NCI-H226 (cell line): ENCODE data around the gene RERE.
"Not testable (repeated sequence)": the region's sequence is repeated elsewhere in the genome, so short reads cannot be mapped to it uniquely, and the experiment has no call there.

Experiments used
- DNase-seq: peaks from one replicate; pipeline ENCODE4 v3.0.0-alpha.2; 2015

The RERE gene

DNA sequence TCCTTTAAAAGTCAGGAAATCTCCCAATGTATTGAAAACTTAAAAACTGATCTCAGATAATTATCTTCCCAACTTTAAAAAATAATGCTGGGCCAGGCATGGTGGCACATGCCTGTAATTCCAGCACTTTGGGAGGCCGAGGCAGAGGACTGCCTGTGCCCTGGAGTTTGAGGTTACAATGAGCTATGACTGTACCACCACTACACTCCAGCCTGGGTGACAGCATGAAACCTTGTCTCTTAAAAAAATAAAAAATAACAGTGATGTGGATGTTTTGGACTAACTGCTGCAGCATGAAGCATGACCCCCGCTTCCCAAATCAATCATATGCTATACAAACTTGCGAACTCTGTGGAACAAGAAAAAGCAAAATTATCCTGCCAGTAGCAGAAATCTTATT is 186.3 kb downstream of the RERE start:
- no peak for DNase-seq

DNA sequence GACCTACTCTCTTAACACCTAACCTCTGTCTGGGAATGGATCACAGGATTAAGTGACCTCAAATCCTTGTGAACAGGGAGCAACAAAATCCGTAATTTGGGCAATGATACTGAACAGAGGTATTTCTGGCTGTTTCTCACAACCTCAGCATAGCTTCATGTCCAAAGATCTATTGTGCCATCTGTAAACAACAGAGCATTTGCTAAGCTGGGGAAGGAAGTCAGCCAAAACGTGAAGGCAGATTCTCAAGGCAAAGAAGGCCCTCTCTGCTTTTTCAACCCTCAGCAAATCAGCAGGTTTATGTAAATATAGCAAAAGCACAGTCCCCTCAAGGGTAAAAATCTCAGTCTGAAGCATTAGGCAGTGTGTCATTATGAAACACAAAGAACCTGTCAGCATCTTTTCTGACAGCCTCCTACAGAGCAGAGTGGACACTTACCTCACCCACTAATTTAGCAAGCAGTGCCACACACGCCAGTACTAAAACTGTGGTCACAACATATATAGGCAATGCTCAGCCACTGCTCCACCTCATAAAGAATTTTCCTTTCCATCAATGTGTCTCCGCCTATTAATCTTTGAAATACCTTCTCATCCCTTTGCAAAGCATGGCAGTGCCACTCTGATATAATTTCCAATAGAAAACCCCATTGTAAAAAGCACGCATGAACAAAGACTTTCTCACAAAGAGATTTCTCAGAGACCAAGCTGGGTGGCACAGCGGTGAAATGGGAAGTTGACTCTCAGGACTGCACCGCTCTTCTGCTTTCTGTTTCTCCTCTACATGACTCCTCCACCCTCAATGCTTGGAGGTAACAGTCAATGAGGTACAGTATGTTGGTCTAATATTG is 188.0 kb downstream of the RERE start:
- no peak for DNase-seq

DNA sequence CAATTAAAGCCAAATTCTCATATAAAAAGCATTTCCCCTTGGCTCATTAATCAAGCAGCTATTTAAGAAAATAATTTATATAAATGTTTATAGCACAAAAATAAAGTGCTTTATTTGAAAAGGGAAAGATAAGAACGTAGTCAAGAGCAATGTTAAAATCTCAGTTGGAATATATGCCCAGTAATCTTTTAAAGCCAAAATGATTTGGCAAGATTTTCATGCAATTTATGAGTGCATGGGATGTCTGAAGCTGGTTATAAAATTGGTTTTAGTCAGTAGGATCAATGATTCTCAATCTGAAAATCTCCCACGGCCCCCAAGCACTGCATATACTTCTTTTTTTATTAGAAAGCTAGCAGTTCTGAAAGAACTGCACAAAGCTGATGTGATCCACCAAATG is 188.8 kb downstream of the RERE start:
- no peak for DNase-seq

DNA sequence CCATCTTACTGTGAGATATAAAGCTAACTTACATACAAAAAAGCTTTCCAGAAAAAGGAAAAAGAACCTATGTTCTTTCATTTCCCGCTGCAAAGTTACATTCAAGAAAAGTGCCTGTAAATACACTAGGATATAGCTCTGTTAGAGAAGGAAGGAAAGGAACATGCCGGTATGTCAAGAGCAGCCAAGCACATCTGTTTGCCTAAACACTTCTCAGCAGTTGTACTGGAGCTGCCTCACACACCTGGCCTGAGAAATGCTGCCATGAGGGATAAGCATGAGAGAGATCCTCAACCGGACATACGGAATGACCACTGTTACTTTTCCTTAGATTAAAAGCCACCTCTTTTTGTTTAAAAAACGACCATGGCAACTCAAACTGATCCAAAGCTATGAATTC is 189.7 kb downstream of the RERE start:
- DNase-seq = no peak

DNA sequence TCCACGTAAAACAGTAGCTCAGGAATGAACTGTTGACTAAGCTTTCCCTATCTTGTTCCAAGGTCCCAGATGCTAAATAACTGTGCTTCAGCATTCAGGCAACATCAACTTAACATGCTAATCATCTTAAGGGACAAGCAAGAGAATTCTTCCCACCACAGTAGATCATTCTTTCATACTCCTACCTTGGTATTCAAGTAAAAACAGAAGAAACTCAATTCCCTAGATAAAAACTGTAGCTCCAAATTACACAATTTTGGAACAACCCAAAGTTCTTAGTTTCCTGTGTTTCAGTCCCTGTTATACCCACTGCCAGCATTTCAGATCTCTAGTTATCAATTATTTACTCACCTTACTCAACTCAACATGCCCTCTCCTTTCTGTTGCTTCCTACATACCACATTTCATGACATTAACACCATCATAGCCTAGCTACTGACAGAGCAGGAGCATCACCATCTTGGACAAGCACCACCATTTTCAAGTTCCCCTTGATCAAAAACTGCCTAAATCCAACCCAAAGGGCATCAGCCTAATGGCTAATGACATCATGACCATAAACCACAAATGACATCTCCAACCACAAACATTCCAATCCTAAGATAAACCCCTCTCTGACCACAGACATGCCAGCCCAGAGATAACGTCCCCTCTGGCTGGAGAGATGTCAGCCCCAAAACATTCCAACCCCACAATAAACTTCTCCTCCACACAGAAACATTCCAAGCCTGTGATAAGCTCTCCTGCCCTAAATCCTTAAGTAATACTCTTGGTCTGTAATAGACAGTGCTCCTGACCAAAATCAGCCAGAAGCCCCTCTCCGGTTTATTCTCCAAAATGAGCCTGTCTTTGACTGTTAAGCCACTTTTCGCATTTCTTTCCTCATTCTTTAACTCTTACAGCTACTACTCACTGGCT is 191.2 kb downstream of the RERE start:
- peak; percentile 98 for DNase-seq

DNA sequence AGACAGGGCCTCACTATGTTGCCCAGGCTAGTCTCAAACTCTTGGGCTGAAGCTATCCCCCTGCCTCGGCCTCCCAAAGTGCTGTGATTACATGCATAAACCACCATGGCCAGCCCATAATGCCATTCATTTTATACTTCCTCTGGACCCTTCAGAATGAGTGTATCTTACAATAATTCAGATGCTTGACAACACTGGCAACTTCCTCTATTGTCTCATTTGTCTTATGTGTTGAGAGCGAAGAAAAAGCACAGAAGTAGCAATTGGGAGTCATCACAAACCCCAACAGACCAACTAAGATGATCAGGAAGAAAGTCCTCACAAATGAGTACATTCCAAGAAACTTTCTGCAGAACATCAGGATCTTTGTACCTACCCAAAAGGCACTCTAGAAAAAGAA is 191.9 kb downstream of the RERE start:
- DNase-seq = no peak

DNA sequence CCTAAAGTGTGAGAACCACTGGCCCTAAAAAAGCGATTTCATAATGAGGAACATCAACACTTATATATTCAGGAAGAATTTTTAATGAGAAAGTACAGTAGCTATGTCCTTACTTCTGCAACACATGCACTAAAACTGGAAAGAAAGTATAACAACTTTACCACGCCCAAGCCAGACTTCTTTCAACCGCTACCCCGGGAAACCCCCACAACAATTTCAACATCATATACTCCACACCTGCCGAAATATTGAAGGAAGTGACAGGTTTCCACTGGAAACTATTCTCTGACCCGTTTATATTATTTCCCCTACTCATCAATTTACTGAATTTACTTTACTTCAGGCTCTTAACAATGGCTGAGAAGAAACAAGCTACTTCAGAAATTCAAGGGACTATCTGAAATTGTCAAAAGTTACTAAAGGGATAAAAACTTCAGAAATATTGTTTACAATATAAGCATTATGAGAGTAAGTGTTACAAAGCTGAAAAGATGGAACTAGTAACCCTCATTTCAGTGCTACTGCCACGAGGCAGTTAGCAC is 193.7 kb downstream of the RERE start:
- DNase-seq = not testable (repeated sequence)

DNA sequence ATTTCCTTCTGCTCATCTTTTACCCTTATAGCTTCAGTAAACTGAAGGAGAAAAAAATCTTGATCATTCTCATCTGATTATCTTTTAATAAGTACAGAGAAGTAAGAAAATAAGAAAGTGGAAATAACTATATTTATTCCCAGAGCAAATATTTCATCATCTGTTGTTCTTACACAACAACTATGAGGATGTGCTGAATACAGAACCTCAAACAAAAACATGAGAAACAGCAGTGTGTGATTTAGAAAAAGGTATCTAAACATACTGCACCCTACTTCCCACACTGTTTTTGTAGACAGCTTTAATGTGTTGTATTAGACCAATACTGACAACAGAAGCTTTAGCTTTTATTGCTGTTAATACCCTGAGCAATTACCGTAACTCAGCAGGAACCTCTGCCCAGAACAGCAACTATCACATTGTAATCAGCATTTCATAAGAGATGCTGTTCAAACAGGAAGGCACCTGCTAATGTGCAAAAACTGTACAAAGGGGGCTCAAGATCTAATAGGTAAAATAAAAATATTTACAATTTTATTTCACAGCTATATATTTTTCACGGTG is 195.6 kb downstream of the RERE start:
- DNase-seq = not testable (repeated sequence)

DNA sequence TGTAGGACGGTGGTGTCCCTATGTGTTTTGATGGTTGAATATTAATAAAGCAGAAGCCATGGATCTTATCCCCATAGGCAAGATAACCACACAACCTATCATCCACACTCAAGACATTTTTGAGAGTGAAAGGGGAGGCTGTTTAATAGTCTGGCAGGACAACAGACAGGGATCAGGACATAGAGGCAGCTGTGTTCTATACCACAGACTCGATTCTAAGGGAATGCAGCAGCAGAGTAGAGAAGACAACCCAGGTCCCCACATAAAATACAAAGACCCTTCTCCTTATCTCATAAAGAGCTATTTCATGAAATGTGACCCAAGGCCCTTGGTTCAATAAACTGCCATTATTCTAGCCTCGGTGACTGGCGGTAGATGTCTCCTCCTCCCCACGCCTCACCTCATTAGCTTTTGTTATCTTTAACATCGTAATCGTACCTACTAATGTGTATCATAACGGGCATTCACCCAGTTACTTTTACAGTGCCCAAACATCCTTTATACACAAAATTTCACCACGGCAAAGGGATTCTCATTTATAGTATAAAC is 196.3 kb downstream of the RERE start:
- DNase-seq = not testable (repeated sequence)

DNA sequence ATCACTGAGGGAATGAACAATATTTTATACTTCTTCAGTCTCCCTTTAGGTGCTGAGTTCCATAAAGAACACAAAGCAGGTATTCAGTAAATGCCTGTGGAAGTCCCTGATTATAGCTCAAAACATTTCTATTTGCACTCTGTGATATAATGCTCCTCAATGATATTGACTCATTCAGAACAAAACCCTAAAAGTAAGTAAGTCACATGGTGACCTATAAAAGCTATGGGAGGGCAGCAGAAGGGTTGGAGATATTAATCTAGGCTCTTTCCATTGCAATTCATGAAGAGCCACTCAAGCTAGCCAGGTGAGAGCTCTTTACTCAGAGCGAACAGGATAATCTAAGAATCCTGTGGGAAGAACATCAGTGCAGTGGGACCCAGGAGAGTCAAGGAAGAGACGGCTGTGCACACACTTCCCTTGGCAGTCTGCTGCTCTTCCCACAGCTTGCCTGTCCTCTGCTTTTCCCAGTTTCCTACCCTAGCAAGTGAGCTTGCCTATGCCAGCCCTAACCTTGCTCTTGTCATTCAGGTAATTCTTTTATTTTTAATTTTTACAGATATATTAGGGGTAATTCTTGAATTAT is 197.4 kb downstream of the RERE start:
- not testable (repeated sequence) for DNase-seq

DNA sequence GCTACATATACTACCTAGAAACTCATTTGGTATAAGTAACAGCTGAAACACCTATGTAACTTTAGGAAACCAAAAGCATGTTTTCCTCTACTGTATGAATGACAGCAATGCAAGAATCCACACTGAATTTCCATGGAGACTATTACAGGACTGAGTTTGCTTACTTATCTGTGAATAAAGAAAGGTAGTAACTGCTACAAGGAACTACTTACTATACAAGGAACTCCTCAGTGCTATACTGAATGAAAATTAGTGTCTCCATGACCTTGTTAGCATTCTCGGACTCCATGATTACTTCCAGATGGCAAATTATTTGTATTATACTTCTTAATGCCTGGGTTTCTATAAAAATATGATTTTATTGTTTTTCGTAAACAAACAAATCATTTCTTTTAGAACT is 198.0 kb downstream of the RERE start:
- not testable (repeated sequence) for DNase-seq

DNA sequence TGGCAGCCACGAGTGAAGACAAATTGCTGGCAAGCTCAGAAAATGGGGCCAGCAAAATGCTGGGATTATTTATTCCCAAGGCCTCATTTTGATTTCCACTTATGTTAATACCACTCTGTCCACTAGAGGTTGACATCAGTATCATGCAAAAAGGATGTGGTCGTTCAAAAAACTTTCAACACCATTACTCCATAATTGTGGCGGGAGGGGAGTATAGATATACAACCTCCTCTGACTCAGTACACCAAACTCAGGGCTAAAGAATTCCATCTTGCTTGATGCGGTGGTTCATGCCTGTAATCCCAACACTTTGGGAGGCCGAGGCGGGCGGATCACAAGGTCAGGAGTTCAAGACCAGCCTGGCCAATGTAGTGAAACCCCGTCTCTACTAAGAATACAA is 200.6 kb downstream of the RERE start:
- DNase-seq = peak; percentile 96

DNA sequence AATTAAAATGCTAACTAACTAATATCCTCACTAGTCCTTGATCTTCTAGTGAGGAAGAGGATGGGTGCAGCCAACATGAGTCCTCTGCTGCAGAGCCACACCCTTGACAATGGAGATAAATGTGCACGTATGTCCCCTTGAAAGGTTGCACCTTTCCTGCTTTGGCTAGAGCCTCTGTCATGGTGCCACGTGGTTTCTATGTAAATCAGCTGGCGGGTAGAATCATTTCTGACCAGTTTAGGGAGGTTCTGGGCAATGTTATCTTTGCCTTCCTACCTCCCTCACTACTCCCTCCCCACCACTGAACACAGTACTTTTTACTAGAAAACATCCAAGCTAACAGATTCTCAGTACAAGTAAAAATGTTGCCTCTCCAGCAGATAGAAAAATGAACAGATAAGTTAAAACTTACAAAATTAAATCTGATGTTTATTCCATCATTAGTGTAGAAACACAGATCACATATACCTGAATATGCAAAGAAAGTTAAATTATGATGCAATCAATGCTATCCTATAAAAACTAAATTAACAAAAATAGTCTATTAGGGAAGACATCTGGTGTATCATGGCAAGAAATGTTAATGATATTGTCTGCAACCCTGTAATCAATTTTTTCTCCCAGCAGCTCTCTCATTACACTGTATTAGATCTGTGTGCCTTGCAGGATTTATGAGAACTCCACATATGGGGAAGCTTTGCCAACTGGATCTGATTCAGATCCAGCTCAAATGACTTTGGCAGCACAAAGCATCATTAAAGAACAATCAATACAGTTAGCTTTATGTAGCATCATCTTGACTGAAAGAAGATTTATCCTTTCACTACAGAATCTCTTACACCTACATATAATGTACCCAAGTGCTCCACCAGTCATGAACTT is 205.6 kb downstream of the RERE start:
- DNase-seq = not testable (repeated sequence)

DNA sequence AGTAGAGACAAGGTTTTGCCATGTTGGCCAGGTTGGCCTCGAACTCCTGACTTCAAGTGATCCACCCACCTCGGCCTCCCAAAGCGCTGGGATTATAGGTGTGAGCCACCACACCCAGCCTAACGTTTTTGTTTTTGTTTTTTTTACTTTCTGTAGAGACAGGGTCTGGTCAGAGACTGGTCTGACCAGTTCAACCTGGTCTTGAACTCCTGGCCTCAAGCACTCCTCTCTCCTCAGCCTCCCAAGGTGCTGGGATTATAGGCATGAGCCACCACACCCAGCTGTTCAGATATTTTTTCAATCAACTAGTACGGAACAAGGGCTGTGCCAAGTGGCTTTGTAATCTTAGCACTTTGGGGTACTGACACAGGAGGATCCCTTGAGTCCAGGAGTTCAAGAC is 209.5 kb downstream of the RERE start:
- no peak for DNase-seq

DNA sequence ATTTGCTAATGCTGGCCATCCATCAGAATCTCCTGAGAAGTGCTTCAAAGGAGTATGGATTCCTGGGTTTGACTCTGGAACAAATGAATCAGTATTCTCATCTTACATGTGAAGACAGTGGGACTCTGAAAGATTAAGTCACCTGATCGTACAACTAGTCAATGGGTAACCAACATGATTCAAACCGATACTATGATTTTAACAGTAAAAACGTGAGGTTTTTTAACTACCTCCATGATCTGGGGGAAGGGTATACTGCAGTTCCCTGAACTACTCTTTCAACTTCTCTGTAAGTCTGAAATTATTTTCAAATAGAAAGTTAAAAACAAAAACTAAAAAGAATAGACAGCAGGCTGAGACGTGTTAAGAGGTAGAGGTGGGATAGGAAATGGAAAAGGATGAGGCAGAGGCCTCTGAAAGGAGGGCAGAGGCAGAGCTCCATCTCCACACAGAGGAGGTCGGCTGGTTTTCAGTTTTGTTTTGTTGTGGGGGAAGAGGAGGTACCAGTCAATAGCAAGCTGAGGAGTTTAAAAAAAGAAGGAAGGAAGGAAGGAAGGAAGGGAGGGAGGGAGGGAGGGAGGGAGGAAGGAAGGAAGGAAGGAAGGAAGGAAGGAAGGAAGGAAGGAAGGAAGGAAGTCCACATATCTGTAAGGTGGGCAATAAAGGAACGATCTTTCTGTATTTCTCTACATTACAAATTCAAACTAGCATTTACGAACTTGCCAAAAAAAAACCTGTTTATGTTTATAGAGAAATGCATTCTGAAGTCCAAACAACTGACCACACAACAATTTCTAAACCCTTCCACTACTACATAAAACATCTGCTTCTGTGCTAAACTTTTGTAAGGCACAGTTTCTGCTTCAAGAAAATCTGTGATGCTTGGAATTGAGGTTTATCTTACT is 213.1 kb downstream of the RERE start:
- DNase-seq = no peak

DNA sequence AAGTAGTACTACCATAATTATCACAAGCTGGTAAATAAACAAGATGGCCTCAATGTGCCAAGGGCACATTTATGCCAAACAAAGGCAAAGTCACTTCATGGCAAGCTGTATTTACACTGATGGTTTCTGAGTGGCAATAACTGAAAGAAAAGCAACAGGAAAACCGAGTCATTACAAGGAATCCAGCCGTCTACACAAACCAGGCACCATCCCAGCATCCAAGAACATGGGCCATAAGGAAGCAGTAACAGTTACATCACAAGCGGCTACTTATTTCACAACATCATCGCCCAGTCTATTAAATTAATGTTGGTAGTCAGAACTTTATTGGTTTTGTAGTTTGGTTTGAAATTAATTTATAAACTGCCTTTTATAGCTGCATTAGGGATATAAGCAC is 214.2 kb downstream of the RERE start:
- DNase-seq = no peak

DNA sequence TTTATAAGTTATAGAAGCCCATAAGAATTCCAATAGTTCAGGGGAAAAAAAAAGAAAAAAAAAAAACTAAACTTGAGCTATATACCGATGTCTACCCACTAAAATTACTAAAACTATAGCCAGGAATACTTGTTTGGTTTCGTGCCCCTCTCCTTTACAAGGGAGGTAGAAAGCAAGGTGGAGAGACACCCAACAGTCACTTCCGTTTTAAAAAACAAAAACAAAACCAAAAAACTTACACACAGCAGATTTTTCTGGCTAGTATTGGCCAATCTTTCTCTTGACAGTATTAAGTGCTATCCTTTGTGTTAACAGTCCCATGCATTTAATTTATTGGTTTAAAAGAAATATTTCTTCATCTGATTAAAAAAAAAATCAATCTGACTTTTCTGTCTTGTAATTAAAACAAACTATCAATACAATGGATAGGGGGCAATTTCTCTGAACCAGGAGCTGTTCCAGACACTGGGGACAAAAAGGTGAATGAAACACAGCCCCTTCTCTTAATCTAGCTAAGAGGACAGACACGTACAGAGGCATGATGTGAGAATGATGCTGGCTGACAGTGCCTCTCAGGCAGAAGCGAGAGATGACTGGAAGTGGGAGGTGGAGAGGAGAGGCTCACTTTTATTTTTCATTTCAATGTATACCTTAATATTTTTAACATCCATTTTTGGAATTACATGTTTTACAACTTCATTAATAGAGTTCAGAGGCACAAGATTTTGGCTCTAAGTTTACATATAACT is 214.8 kb downstream of the RERE start:
- no peak for DNase-seq

DNA sequence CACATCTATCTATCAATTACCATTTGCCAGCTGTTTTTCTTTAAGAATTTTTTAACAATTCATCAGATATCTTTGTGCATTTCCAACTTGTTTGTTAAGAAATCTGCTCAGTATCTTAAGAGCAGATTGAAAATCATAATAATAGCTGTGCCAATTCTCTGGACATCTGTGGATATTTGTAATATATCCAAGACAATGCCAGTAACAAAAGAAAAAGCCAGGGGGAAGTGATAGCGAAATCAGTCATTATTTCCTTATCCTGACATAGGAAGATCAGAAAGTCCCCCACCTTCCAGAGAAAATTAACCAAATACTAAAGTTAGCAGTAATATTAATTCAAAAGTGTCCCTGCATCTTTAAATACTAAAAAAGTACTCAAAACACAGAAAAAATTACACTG is 217.1 kb downstream of the RERE start:
- DNase-seq = no peak

DNA sequence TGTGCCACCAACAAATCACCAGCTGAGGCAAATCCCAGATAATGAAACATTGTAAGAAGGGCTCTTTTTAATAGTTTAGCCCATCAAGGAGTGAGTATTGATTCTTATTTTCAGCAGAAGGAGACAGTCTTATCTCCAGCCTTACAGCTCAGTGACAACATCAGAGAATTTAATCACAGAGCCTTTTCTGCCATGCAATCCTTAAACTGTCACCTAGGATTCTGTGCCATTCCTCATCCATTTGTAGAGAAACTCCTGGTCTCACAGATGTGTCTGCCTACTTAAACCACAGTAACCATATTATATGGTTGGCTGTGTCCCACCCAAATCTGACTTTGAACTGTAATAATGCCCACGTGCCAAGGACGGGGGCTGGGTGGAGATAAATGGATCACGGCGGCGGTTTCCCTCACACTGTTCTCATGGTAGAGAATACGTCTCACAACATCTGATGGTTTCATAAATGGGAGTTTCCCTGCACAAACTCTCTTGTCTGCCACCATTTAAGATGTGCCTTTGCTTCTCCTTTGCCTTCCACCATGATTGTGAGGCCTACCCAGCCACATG is 217.7 kb downstream of the RERE start:
- no peak for DNase-seq
